ENCODE data around the gene KRT33B. TPM values are rescaled to one million over a fixed set of nuclear protein-coding genes. Genes with fewer than 3 reads are reported as not detected.

Gene KRT33B
- total and polyA plus RNA-seq, 2 experiments from 2014 or later = 0.35 TPM; not detected in 1

GRCh38 chr17:41333836-41334235, 35.8 kb downstream of the KRT33B start:
- Histone ChIP-seq H3K4me2 (no peak overlapping the region), H3K27me3 (no peaks in the 10 kb centered on the region), H3K9me3 (ENCODE audit: low read depth) (no peaks in the 10 kb centered on the region), H3K79me2 (no peaks in the 10 kb centered on the region), H3K4me1 (ENCODE audit: insufficient read depth) (no peaks in the 10 kb centered on the region), H3K4me3 (no peak overlapping the region), H2AFZ (no peak overlapping the region), H3K27ac (no peak overlapping the region), H4K20me1 (ENCODE audit: insufficient read depth, poor library complexity, severe bottlenecking) (no peaks in the 10 kb centered on the region), H3K36me3 (replicated peaks; ENCODE audit: insufficient read depth, low read depth) (no peaks in the 10 kb centered on the region), H3K9me2 (replicated peaks; ENCODE audit: insufficient read depth) (no peaks in the 10 kb centered on the region)
- TF ChIP-seq EZH2phosphoT487 (IDR thresholded peaks at IDR 0.05; ENCODE audit: low read depth, severe bottlenecking, unreplicated experiment) = no peak
- no peak for TF ChIP-seq CTCF (IDR thresholded peaks at IDR 0.05; ENCODE audit: poor library complexity)
- TF ChIP-seq EZH2 (IDR thresholded peaks at IDR 0.05; ENCODE audit: borderline replicate concordance) = no peak
- no peak for DNase-seq (ENCODE audit: low spot score)
- 94% methylated on average over 3 of the region's 3 CpGs for WGBS (ENCODE audit: low lambda C conversion rate, missing lambda C conversion rate)

GRCh38 chr17:41333098-41333497, 36.5 kb downstream of the KRT33B start:
- no peaks in the 10 kb centered on the region for H3K4me1 ChIP-seq (ENCODE audit: insufficient read depth)
- no peak overlapping the region for H3K4me2 ChIP-seq
- no peaks in the 10 kb centered on the region for H4K20me1 ChIP-seq (ENCODE audit: insufficient read depth, poor library complexity, severe bottlenecking)
- no peaks in the 10 kb centered on the region for H3K79me2 ChIP-seq
- no peak for TF ChIP-seq CTCF (IDR thresholded peaks at IDR 0.05; ENCODE audit: poor library complexity)
- no peak for TF ChIP-seq EZH2 (IDR thresholded peaks at IDR 0.05; ENCODE audit: borderline replicate concordance)
- TF ChIP-seq EZH2phosphoT487 (IDR thresholded peaks at IDR 0.05; ENCODE audit: low read depth, severe bottlenecking, unreplicated experiment) = no peak
- WGBS (ENCODE audit: low lambda C conversion rate, missing lambda C conversion rate) = 88% methylated on average over 5 of the region's 5 CpGs
- no peaks in the 10 kb centered on the region for H3K9me2 ChIP-seq (replicated peaks; ENCODE audit: insufficient read depth)
- H3K4me3 ChIP-seq = no peak overlapping the region
- H3K27ac ChIP-seq = no peak overlapping the region
- no peaks in the 10 kb centered on the region for H3K9me3 ChIP-seq (ENCODE audit: low read depth)
- H3K27me3 ChIP-seq = no peaks in the 10 kb centered on the region
- H3K36me3 ChIP-seq (replicated peaks; ENCODE audit: insufficient read depth, low read depth) = no peaks in the 10 kb centered on the region
- no peak for DNase-seq (ENCODE audit: low spot score)
- no peak overlapping the region for H2AFZ ChIP-seq

- no peaks in the 10 kb centered on the region for H3K9me2 ChIP-seq (replicated peaks; ENCODE audit: insufficient read depth)
- no peak overlapping the region for H3K4me3 ChIP-seq
- no peaks in the 10 kb centered on the region for H3K27me3 ChIP-seq
- no peak for DNase-seq (ENCODE audit: low spot score)
- H4K20me1 ChIP-seq (ENCODE audit: insufficient read depth, poor library complexity, severe bottlenecking) = no peaks in the 10 kb centered on the region
- no peaks in the 10 kb centered on the region for H3K79me2 ChIP-seq
- H3K4me1 ChIP-seq (ENCODE audit: insufficient read depth) = no peaks in the 10 kb centered on the region
- no peaks in the 10 kb centered on the region for H3K36me3 ChIP-seq (replicated peaks; ENCODE audit: insufficient read depth, low read depth)
- 93% methylated on average over 2 of the region's 2 CpGs for WGBS (ENCODE audit: low lambda C conversion rate, missing lambda C conversion rate)
- H3K9me3 ChIP-seq (ENCODE audit: low read depth) = no peaks in the 10 kb centered on the region
- H3K4me2 ChIP-seq = no peak overlapping the region
- H2AFZ ChIP-seq = no peak overlapping the region
- no peak overlapping the region for H3K27ac ChIP-seq
- TF ChIP-seq EZH2phosphoT487 (IDR thresholded peaks at IDR 0.05; ENCODE audit: low read depth, severe bottlenecking, unreplicated experiment) (no peak), CTCF (IDR thresholded peaks at IDR 0.05; ENCODE audit: poor library complexity) (no peak)
Measured at GRCh38 chr17:41332239-41332638, 37.4 kb downstream of the KRT33B start.

GRCh38 chr17:41331606-41332005, 38.0 kb downstream of the KRT33B start:
- Histone ChIP-seq H3K36me3 (replicated peaks; ENCODE audit: insufficient read depth, low read depth) (no peaks in the 10 kb centered on the region), H3K27me3 (no peaks in the 10 kb centered on the region), H3K9me2 (replicated peaks; ENCODE audit: insufficient read depth) (no peaks in the 10 kb centered on the region), H4K20me1 (ENCODE audit: insufficient read depth, poor library complexity, severe bottlenecking) (no peaks in the 10 kb centered on the region), H3K27ac (no peak overlapping the region), H3K4me1 (ENCODE audit: insufficient read depth) (no peaks in the 10 kb centered on the region), H2AFZ (no peak overlapping the region), H3K9me3 (ENCODE audit: low read depth) (no peaks in the 10 kb centered on the region), H3K4me2 (no peak overlapping the region), H3K79me2 (no peaks in the 10 kb centered on the region), H3K4me3 (no peak overlapping the region)
- no peak for TF ChIP-seq EZH2phosphoT487 (IDR thresholded peaks at IDR 0.05; ENCODE audit: low read depth, severe bottlenecking, unreplicated experiment)
- DNase-seq (ENCODE audit: low spot score) = no peak
- 85% methylated on average over 6 of the region's 7 CpGs for WGBS (ENCODE audit: low lambda C conversion rate, missing lambda C conversion rate)

All from hepatocyte (in vitro differentiated cells).